ENCODE measurements around the gene GPR37. TPM values are rescaled to one million over a fixed set of nuclear protein-coding genes. Genes with fewer than 3 reads are reported as not detected.
A peak's percentile ranks its signal among the peaks of the same experiment; 100 is the strongest.

The GPR37 gene
- total RNA-seq, 6 experiments from 2014 or later: 8.9 to 16.0 (median 14.3) TPM

GRCh38 chr7:124764051-124764846, 1.3 kb downstream of the GPR37 start:
- ATAC-seq (peak in 3 of 4 donors; percentile 7 to 30 (median 21)), DNase-seq (peak; percentile 31 to 54 (median 46))
- H3K9me3 ChIP-seq: no peaks in the 10 kb centered on the region
- peak overlapping the region in 2 of 3 donors; percentile 70 to 92 for H3K27ac ChIP-seq
- peak overlapping the region; percentile 55 to 71 (median 67) for H3K4me3 ChIP-seq
- H3K4me1 ChIP-seq: peaks cover 0 to 8% (median 0%) of the 10 kb centered on the region in 4 donors
- no peaks in the 10 kb centered on the region for H3K27me3 ChIP-seq
- no peaks in the 10 kb centered on the region for H3K36me3 ChIP-seq
- TF ChIP-seq POLR2A (IDR thresholded peaks at IDR 0.05): no peak
- no peak for TF ChIP-seq CTCF (IDR thresholded peaks at IDR 0.05)
- intact Hi-C loops (cut with DNase I): no loop called here
- 8% methylated on average over 8 of the region's 48 CpGs for WGBS (ENCODE audit: insufficient coverage, low coverage, low lambda C conversion rate, missing lambda C conversion rate)

- Histone ChIP-seq H3K9me3 (no peaks in the 10 kb centered on the region), H3K4me1 (peaks cover 0 to 8% (median 0%) of the 10 kb centered on the region in 4 donors), H3K4me3 (peak overlapping the region; percentile 55 to 71 (median 67)), H3K36me3 (no peaks in the 10 kb centered on the region), H3K27me3 (no peaks in the 10 kb centered on the region), H3K27ac (peak overlapping the region; percentile 56 to 72 (median 70))
- ATAC-seq (peak; percentile 38 to 63 (median 49)), DNase-seq (peak; percentile 57 to 87 (median 69))
- intact Hi-C loops (cut with DNase I): no loop called here
- WGBS (ENCODE audit: insufficient coverage, low coverage, low lambda C conversion rate, missing lambda C conversion rate): 28% methylated on average over 4 of the region's 4 CpGs
- TF ChIP-seq POLR2A (IDR thresholded peaks at IDR 0.05) (no peak), CTCF (IDR thresholded peaks at IDR 0.05) (no peak)
Measured at GRCh38 chr7:124762611-124763143, 2.9 kb downstream of the GPR37 start.

- ATAC-seq (no peak), DNase-seq (no peak)
- Histone ChIP-seq H3K4me1 (peaks cover 0 to 8% (median 0%) of the 10 kb centered on the region in 4 donors), H3K27ac (peak overlapping the region in 1 of 3 donors; percentile 70), H3K36me3 (no peaks in the 10 kb centered on the region), H3K9me3 (no peaks in the 10 kb centered on the region), H3K4me3 (no peak overlapping the region), H3K27me3 (no peaks in the 10 kb centered on the region)
- 49% methylated on average over 2 of the region's 2 CpGs for WGBS (ENCODE audit: insufficient coverage, low coverage, low lambda C conversion rate, missing lambda C conversion rate)
- intact Hi-C loops (cut with DNase I): no loop called here
- TF ChIP-seq POLR2A (IDR thresholded peaks at IDR 0.05): no peak
- TF ChIP-seq CTCF (IDR thresholded peaks at IDR 0.05): no peak
Measured at GRCh38 chr7:124761164-124761715, 4.4 kb downstream of the GPR37 start.

- Histone ChIP-seq H3K4me3 (no peak overlapping the region), H3K27ac (no peak overlapping the region), H3K36me3 (no peaks in the 10 kb centered on the region), H3K27me3 (no peaks in the 10 kb centered on the region), H3K9me3 (no peaks in the 10 kb centered on the region), H3K4me1 (peaks cover 0 to 8% (median 0%) of the 10 kb centered on the region in 4 donors)
- DNase-seq (no peak), ATAC-seq (no peak)
- 71% methylated on average over 2 of the region's 2 CpGs for WGBS (ENCODE audit: insufficient coverage, low coverage, low lambda C conversion rate, missing lambda C conversion rate)
- TF ChIP-seq POLR2A (IDR thresholded peaks at IDR 0.05) (no peak), CTCF (IDR thresholded peaks at IDR 0.05) (no peak)
- intact Hi-C loops (cut with DNase I): no loop called here
Measured at GRCh38 chr7:124758327-124758726, 7.3 kb downstream of the GPR37 start.

All from right lobe of liver (tissue), 6 donors.